IPS DF 4.7 (cell line): ENCODE results near the gene FBXO36.
"Not testable (repeated sequence)": the region's sequence is repeated elsewhere in the genome, so short reads cannot be mapped to it uniquely, and the experiment has no call there.

ENCODE experiments used
- DNase-seq: peaks from one replicate; pipeline ENCODE4 v3.0.0-alpha.2; 2013; ENCODE audit warnings: low spot score; ENCODE audit errors: extremely low read depth

FBXO36 gene

GRCh38 chr2:229910832-229911412 is 11.4 kb upstream of the FBXO36 start:
- no peak for DNase-seq

- DNase-seq: no peak
Measured at GRCh38 chr2:229914171-229914570, 8.1 kb upstream of the FBXO36 start.

GRCh38 chr2:229917793-229918192 is 4.5 kb upstream of the FBXO36 start:
- DNase-seq: no peak

GRCh38 chr2:229920011-229920641 is 2.2 kb upstream of the FBXO36 start:
- DNase-seq: no peak

- no peak for DNase-seq
Measured at GRCh38 chr2:229921101-229921891, 1.0 kb upstream of the FBXO36 start.

- no peak for DNase-seq
Measured at GRCh38 chr2:229921892-229922448, 333 bp upstream of the FBXO36 start, which contains the start of gene TRIP12. Gene TRIP12 (minus strand): TSS chr2:229922009. CDS start chr2:229880079, 41,930 bp downstream.

- not testable (repeated sequence) for DNase-seq
Measured at GRCh38 chr2:229924541-229924940, 2.2 kb downstream of the FBXO36 start.

GRCh38 chr2:229925201-229925600 is 2.9 kb downstream of the FBXO36 start:
- DNase-seq: no peak

GRCh38 chr2:229927817-229928321 is 5.6 kb downstream of the FBXO36 start:
- DNase-seq: no peak

- no peak for DNase-seq
Measured at GRCh38 chr2:229930656-229931055, 8.4 kb downstream of the FBXO36 start.

GRCh38 chr2:229931241-229931640 is 8.9 kb downstream of the FBXO36 start:
- no peak for DNase-seq

- DNase-seq: no peak
Measured at GRCh38 chr2:229937537-229937936, 15.2 kb downstream of the FBXO36 start.

- DNase-seq: no peak
Measured at GRCh38 chr2:229942671-229943070, 20.4 kb downstream of the FBXO36 start.

- DNase-seq: no peak
Measured at GRCh38 chr2:229943171-229943570, 20.9 kb downstream of the FBXO36 start.

GRCh38 chr2:229943770-229944449 is 21.6 kb downstream of the FBXO36 start:
- DNase-seq: no peak

GRCh38 chr2:229945975-229946374 is 23.7 kb downstream of the FBXO36 start:
- no peak for DNase-seq

GRCh38 chr2:229947544-229947943 is 25.2 kb downstream of the FBXO36 start:
- no peak for DNase-seq

GRCh38 chr2:229952256-229952835 is 30.0 kb downstream of the FBXO36 start:
- DNase-seq: no peak

- no peak for DNase-seq
Measured at GRCh38 chr2:229955663-229956062, 33.4 kb downstream of the FBXO36 start.

- DNase-seq: no peak
Measured at GRCh38 chr2:229956491-229956890, 34.2 kb downstream of the FBXO36 start.

- DNase-seq: not testable (repeated sequence)
Measured at GRCh38 chr2:229963596-229963995, 41.3 kb downstream of the FBXO36 start.
